ENCODE data around the gene IQSEC1. TPM values are rescaled to one million over a fixed set of nuclear protein-coding genes. Genes with fewer than 3 reads are reported as not detected.

Gene IQSEC1
- total RNA-seq, 1 experiment from 2014 or later, result 28.1 TPM

GRCh38 chr3:12932754-12933153 is 140.5 kb downstream of the IQSEC1 start:
- no TSS peak for BruUV-seq (replicated peaks)
- DNase-seq (ENCODE audit: low read depth, low spot score), result no peak
- Histone ChIP-seq H3K27ac (ENCODE audit: low read depth, low read length) (no peak overlapping the region), H3K4me3 (replicated peaks in 1 of 2; ENCODE audit: low read depth in 1 of 2, low read length in 2 of 2) (no peak overlapping the region), H3K9me3 (ENCODE audit: control insufficient read depth in 1 of 2, insufficient read depth in 1 of 2, low read depth in 1 of 2, low read length in 2 of 2) (no peaks in the 10 kb centered on the region), H3K36me3 (ENCODE audit: control insufficient read depth in 1 of 2, insufficient read depth in 2 of 2, low read length in 2 of 2) (no peaks in the 10 kb centered on the region; a peak in 1 of 4 replicates), H3K4me2 (ENCODE audit: low read length) (no peak overlapping the region), H3K79me2 (ENCODE audit: insufficient read depth, low read length) (no peaks in the 10 kb centered on the region; the same call in 1 of the 2 replicates), H3K27me3 (ENCODE audit: insufficient read depth, low read length) (no peaks in the 10 kb centered on the region), H3K4me1 (ENCODE audit: control insufficient read depth in 1 of 2, insufficient read depth in 2 of 2, low read length in 2 of 2) (no peaks in the 10 kb centered on the region), H3K9me2 (ENCODE audit: insufficient read depth) (no peaks in the 10 kb centered on the region), H3K9ac (ENCODE audit: low read length) (no peak overlapping the region), H2AFZ (ENCODE audit: low read depth, low read length, poor library complexity, severe bottlenecking) (no peak overlapping the region), H4K20me1 (ENCODE audit: insufficient read depth) (no peaks in the 10 kb centered on the region)
- intact Hi-C loops (cut with micrococcal nuclease), result no loop called here
- no peak for ATAC-seq
- TF ChIP-seq JUND (IDR thresholded peaks at IDR 0.05), result no peak
- TF ChIP-seq MAX (IDR thresholded peaks at IDR 0.05), result no peak
- TF ChIP-seq RAD21 (IDR thresholded peaks at IDR 0.05; ENCODE audit: low read depth), result no peak
- no peak for TF ChIP-seq FOSL1 (IDR thresholded peaks at IDR 0.05; ENCODE audit: low read depth)
- TF ChIP-seq CBX3 (IDR thresholded peaks at IDR 0.05; ENCODE audit: low read depth), result no peak
- TF ChIP-seq REST (IDR thresholded peaks at IDR 0.05; ENCODE audit: low read depth), result no peak
- TF ChIP-seq ATF3 (IDR thresholded peaks at IDR 0.05), result no peak
- TF ChIP-seq SIN3A (IDR thresholded peaks at IDR 0.05; ENCODE audit: low read depth), result no peak
- CTCF ChIA-PET, result interaction anchor here (0.8 kb wide), 1 partner anchor 51 kb away, joined by 3 read pairs; no protein-coding TSS in a partner anchor
- POLR2A ChIA-PET, result no interaction called here
- RAD21 ChIA-PET (ENCODE audit: low non-redundant PET in 1 of 2, low total read pairs in 2 of 2, uncharacterized antibody in 2 of 2, unreplicated experiment in 2 of 2), result no interaction called here
